WTC11 (cell line): Measurements from ENCODE around the gene EFHC2. TPM values are rescaled to one million over a fixed set of nuclear protein-coding genes. Genes with fewer than 3 reads are reported as not detected.

ENCODE experiments used
- ATAC-seq: fragments of 200-7000 bp; cut with Tn5 transposase; 2 replicates; pipeline ENCODE4 v1.10.0; 2021; ENCODE audit warnings: mild to moderate bottlenecking, moderate library complexity
- CTCF ChIA-PET: fragments of 300-600 bp; sonication (Branson Sonifier 250); formaldehyde crosslinking; loops from one replicate; lab custom pipeline; 2021; ENCODE audit warnings: antibody characterized with exemption; lab: Charles Lee
- POLR2A ChIA-PET: fragments of 350-600 bp; sonication (Branson Sonifier 250); formaldehyde crosslinking; loops from one replicate; lab custom pipeline; 2021; ENCODE audit warnings: antibody characterized with exemption; lab: Charles Lee
- DNase-seq: peaks from one replicate; pipeline ENCODE4 v3.0.0; 2021; ENCODE audit warnings: low spot score
- H3K27ac Mint-ChIP-seq: 2 replicates; pipeline ENCODE4 v1.8.0; 2021; ENCODE audit warnings: mixed read lengths
- H3K27me3 Mint-ChIP-seq: 2 replicates; pipeline ENCODE4 v1.8.0; 2021; ENCODE audit warnings: low read depth, mild to moderate bottlenecking, moderate library complexity, mixed read lengths
- H3K36me3 Mint-ChIP-seq: 2 replicates; pipeline ENCODE4 v1.8.0; 2021; ENCODE audit warnings: mixed read lengths
- H3K4me1 Mint-ChIP-seq: 2 replicates; pipeline ENCODE4 v1.8.0; 2022; ENCODE audit warnings: mixed read lengths
- H3K4me3 Mint-ChIP-seq: 2 replicates; pipeline ENCODE4 v1.8.0; 2021; ENCODE audit warnings: mild to moderate bottlenecking, moderate library complexity, mixed read lengths
- H3K9me3 Mint-ChIP-seq: 2 replicates; pipeline ENCODE4 v1.8.0; 2021; ENCODE audit warnings: mixed read lengths
- ATF1 ChIP-seq: sonication (generic); formaldehyde crosslinking; IDR thresholded peaks from 2 replicates; pipeline ENCODE4 v1.8.1; 2023; ENCODE audit warnings: mild to moderate bottlenecking, moderate library complexity, missing genetic modification reagents
- E2F4 ChIP-seq: sonication (generic); formaldehyde crosslinking; IDR thresholded peaks from 2 replicates; pipeline ENCODE4 v1.8.1; 2022; ENCODE audit warnings: low read depth, mild to moderate bottlenecking, moderate library complexity, missing genetic modification reagents, borderline replicate concordance
- ELF4 ChIP-seq: sonication (generic); formaldehyde crosslinking; IDR thresholded peaks from 2 replicates; pipeline ENCODE4 v1.8.1; 2022; ENCODE audit warnings: low read depth, mild to moderate bottlenecking, moderate library complexity, missing genetic modification reagents
- FOXP1 ChIP-seq: sonication (generic); formaldehyde crosslinking; IDR thresholded peaks from 2 replicates; pipeline ENCODE4 v1.8.0; 2022; ENCODE audit warnings: missing genetic modification reagents, mild to moderate bottlenecking, moderate library complexity, borderline replicate concordance
- NFE2L1 ChIP-seq: sonication (generic); formaldehyde crosslinking; IDR thresholded peaks from 2 replicates; pipeline ENCODE4 v1.8.1; 2023; ENCODE audit warnings: missing genetic modification reagents
- NR1H2 ChIP-seq: sonication (generic); formaldehyde crosslinking; IDR thresholded peaks from 2 replicates; pipeline ENCODE4 v1.9.0; 2021; ENCODE audit warnings: mild to moderate bottlenecking, moderate library complexity, missing genetic modification reagents
- NR3C1 ChIP-seq: sonication (generic); formaldehyde crosslinking; conservative IDR thresholded peaks from 2 replicates; pipeline ENCODE4 v1.8.1; 2023; ENCODE audit warnings: low read depth, mild to moderate bottlenecking, missing genetic modification reagents
- SOX15 ChIP-seq: fragments of 250-450 bp; sonication (Bioruptor Pico); IDR thresholded peaks from 2 replicates; pipeline ENCODE4 v1.9.0; 2021; ENCODE audit warnings: mild to moderate bottlenecking
- SP1 ChIP-seq: sonication (generic); formaldehyde crosslinking; conservative IDR thresholded peaks from 2 replicates; pipeline ENCODE4 v1.8.1; 2022; ENCODE audit warnings: missing genetic modification reagents
- ZBTB43 ChIP-seq: sonication (generic); formaldehyde crosslinking; IDR thresholded peaks from 2 replicates; pipeline ENCODE4 v1.8.1; 2023; ENCODE audit warnings: mild to moderate bottlenecking, missing genetic modification reagents
- ZMAT4 ChIP-seq: fragments of 250-450 bp; sonication (Bioruptor Pico); IDR thresholded peaks from 2 replicates; pipeline ENCODE4 v1.9.0; 2021; ENCODE audit warnings: mild to moderate bottlenecking
- ZNF121 ChIP-seq: sonication (generic); formaldehyde crosslinking; IDR thresholded peaks from 2 replicates; pipeline ENCODE4 v1.8.0; 2023; ENCODE audit warnings: missing genetic modification reagents
- ZNF138 ChIP-seq: sonication (generic); formaldehyde crosslinking; conservative IDR thresholded peaks from 2 replicates; pipeline ENCODE4 v1.8.1; 2022; ENCODE audit warnings: mild to moderate bottlenecking, moderate library complexity, missing genetic modification reagents
- ZNF317 ChIP-seq: sonication (generic); formaldehyde crosslinking; IDR thresholded peaks from 2 replicates; pipeline ENCODE4 v1.8.1; 2023; ENCODE audit warnings: low read depth, mild to moderate bottlenecking, moderate library complexity, missing genetic modification reagents, borderline replicate concordance
- total RNA-seq: library from RNA; stranded (reverse); gene quantifications from 3 replicates; pipeline ENCODE4 v1.2.3, GENCODE V29; 2021
- TF ChIP-seq, protein P1 (sequence below): fragments of 250-450 bp; sonication (Bioruptor Pico); IDR thresholded peaks from 2 replicates; pipeline ENCODE4 v1.8.0; 2021; ENCODE audit warnings: mild to moderate bottlenecking
- TF ChIP-seq, protein P2 (sequence below): fragments of 250-450 bp; sonication (Bioruptor Pico); IDR thresholded peaks from 2 replicates; pipeline ENCODE4 v1.9.0; 2021; ENCODE audit warnings: moderate library complexity, mild to moderate bottlenecking, inconsistent platforms, borderline replicate concordance
- TF ChIP-seq, protein P3 (sequence below): sonication (generic); formaldehyde crosslinking; IDR thresholded peaks from 2 replicates; pipeline ENCODE4 v1.8.0; 2023; ENCODE audit warnings: mild to moderate bottlenecking, missing genetic modification reagents
- TF ChIP-seq, protein P4 (sequence below): sonication (generic); formaldehyde crosslinking; IDR thresholded peaks from 2 replicates; pipeline ENCODE4 v1.8.0; 2022; ENCODE audit warnings: mild to moderate bottlenecking, missing genetic modification reagents

Gene EFHC2
- total RNA-seq, 1 experiment from 2014 or later, result 2.1 TPM

GRCh38 chrX:44280116-44280515 lies 63.4 kb downstream of the EFHC2 start:
- Mint-ChIP-seq H3K4me3 (no peak overlapping the region), H3K36me3 (0 out of 2 replicates have a peak, but pooled peaks cover 2% of the 10 kb centered on the region), H3K9me3 (no peaks in the 10 kb centered on the region), H3K27ac (no peak overlapping the region), H3K4me1 (0 out of 2 replicates have a peak, but pooled peaks cover 3% of the 10 kb centered on the region), H3K27me3 (no peaks in the 10 kb centered on the region)
- no peak for TF ChIP-seq ZNF121
- no peak for TF ChIP-seq ZNF138 (CRISPR knock-in tag)
- TF ChIP-seq NFE2L1 (CRISPR knock-in tag), result no peak
- ATAC-seq (no peak), DNase-seq (no peak)
- CTCF ChIA-PET, result no interaction called here
- POLR2A ChIA-PET, result no interaction called here

DNA sequence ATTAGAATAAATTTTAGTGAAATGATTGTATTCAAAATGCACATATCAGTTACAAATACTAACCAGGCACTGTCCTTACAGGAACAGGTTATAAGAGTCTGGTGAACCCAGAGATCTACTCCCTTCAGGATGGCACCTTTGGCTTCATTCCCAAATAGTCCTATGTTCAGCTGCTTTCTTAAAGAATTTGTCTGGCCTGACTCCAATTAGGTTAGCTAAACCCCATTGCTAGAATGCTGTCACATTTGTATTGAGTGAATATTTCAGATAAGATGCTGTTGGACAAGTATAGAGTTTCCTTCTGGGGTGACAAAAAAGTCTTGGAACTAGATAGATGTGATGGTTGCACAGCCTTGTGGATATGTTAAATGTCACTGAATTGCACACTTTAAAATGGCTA lies 69.4 kb downstream of the EFHC2 start:
- TF ChIP-seq NR1H2 (CRISPR knock-in tag) (no peak), ELF4 (CRISPR knock-in tag) (no peak), ZNF317 (CRISPR knock-in tag) (no peak), E2F4 (CRISPR knock-in tag) (no peak), NR3C1 (no peak), ATF1 (no peak), SP1 (CRISPR knock-in tag) (no peak), SOX15 (CRISPR knock-in tag) (no peak), ZBTB43 (CRISPR knock-in tag) (no peak)
- TF ChIP-seq, protein P1, sequence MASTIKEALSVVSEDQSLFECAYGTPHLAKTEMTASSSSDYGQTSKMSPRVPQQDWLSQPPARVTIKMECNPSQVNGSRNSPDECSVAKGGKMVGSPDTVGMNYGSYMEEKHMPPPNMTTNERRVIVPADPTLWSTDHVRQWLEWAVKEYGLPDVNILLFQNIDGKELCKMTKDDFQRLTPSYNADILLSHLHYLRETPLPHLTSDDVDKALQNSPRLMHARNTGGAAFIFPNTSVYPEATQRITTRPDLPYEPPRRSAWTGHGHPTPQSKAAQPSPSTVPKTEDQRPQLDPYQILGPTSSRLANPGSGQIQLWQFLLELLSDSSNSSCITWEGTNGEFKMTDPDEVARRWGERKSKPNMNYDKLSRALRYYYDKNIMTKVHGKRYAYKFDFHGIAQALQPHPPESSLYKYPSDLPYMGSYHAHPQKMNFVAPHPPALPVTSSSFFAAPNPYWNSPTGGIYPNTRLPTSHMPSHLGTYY (CRISPR knock-in tag), result no peak
- TF ChIP-seq, all 79 proteins: peak for 0
- POLR2A ChIA-PET, result no interaction called here
- 0 out of 2 replicates have a peak, but pooled peaks cover 4% of the 10 kb centered on the region for H3K9me3 Mint-ChIP-seq
- ATAC-seq (no peak), DNase-seq (no peak)
- no peak overlapping the region for H3K27ac Mint-ChIP-seq
- no peak overlapping the region for H3K4me3 Mint-ChIP-seq
- CTCF ChIA-PET, result no interaction called here
- H3K4me1 Mint-ChIP-seq, result peaks cover 8% of the 10 kb centered on the region
- H3K36me3 Mint-ChIP-seq, result no peaks in the 10 kb centered on the region
- no peaks in the 10 kb centered on the region for H3K27me3 Mint-ChIP-seq

DNA sequence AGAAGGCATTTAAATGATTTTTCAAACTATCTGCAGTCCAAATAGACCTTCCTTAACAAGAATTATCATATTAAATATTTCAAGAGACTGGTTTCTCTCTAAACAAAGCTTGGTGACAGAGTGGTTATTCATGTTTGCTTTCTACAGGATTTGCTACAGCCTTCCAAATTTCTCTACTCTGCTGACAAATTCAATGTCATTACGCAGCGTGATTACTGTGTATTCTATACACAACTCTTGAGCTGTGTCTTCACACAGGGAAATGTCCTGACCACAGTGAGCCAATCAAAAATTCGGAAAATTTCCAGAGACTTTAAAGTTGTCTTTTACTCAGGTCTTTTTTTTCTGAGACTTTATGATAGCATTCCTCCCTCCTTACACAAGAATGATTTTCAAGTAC lies 75.6 kb downstream of the EFHC2 start:
- H3K27me3 Mint-ChIP-seq, result no peaks in the 10 kb centered on the region
- ChIA-PET CTCF (no interaction called here), POLR2A (no interaction called here)
- H3K27ac Mint-ChIP-seq, result no peak overlapping the region
- ATAC-seq (no peak), DNase-seq (no peak)
- H3K4me1 Mint-ChIP-seq, result peaks cover 30% of the 10 kb centered on the region
- no peaks in the 10 kb centered on the region for H3K36me3 Mint-ChIP-seq
- no peak overlapping the region for H3K4me3 Mint-ChIP-seq
- TF ChIP-seq ZMAT4 (CRISPR knock-in tag) (no peak), FOXP1 (CRISPR knock-in tag) (no peak), NR1H2 (CRISPR knock-in tag) (no peak)
- TF ChIP-seq, protein P2, sequence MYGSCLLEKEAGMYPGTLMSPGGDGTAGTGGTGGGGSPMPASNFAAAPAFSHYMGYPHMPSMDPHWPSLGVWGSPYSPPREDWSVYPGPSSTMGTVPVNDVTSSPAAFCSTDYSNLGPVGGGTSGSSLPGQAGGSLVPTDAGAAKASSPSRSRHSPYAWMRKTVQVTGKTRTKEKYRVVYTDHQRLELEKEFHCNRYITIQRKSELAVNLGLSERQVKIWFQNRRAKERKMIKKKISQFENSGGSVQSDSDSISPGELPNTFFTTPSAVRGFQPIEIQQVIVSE (CRISPR knock-in tag), result no peak
- TF ChIP-seq, protein P3, sequence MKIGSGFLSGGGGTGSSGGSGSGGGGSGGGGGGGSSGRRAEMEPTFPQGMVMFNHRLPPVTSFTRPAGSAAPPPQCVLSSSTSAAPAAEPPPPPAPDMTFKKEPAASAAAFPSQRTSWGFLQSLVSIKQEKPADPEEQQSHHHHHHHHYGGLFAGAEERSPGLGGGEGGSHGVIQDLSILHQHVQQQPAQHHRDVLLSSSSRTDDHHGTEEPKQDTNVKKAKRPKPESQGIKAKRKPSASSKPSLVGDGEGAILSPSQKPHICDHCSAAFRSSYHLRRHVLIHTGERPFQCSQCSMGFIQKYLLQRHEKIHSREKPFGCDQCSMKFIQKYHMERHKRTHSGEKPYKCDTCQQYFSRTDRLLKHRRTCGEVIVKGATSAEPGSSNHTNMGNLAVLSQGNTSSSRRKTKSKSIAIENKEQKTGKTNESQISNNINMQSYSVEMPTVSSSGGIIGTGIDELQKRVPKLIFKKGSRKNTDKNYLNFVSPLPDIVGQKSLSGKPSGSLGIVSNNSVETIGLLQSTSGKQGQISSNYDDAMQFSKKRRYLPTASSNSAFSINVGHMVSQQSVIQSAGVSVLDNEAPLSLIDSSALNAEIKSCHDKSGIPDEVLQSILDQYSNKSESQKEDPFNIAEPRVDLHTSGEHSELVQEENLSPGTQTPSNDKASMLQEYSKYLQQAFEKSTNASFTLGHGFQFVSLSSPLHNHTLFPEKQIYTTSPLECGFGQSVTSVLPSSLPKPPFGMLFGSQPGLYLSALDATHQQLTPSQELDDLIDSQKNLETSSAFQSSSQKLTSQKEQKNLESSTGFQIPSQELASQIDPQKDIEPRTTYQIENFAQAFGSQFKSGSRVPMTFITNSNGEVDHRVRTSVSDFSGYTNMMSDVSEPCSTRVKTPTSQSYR (CRISPR knock-in tag), result no peak
- TF ChIP-seq, protein P4, sequence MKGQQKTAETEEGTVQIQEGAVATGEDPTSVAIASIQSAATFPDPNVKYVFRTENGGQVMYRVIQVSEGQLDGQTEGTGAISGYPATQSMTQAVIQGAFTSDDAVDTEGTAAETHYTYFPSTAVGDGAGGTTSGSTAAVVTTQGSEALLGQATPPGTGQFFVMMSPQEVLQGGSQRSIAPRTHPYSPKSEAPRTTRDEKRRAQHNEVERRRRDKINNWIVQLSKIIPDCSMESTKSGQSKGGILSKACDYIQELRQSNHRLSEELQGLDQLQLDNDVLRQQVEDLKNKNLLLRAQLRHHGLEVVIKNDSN (CRISPR knock-in tag), result no peak
- 0 out of 2 replicates have a peak, but pooled peaks cover 4% of the 10 kb centered on the region for H3K9me3 Mint-ChIP-seq
